Measurements from ENCODE around the gene FAM221A.
"Not testable (repeated sequence)": the region's sequence is repeated elsewhere in the genome, so short reads cannot be mapped to it uniquely, and the experiment has no call there.

Gene FAM221A

GRCh38 chr7:23679898-23680413 is at the start of gene FAM221A:
Gene FAM221A (plus strand): TSS chr7:23680199. CDS start chr7:23680219, 20 bp downstream.
- DNase-seq (ENCODE audit: low spot score): peak; percentile 80

- DNase-seq (ENCODE audit: low spot score): no peak
Observed at GRCh38 chr7:23633417-23633816, 46.6 kb upstream of the FAM221A start.

GRCh38 chr7:23645822-23646221 is 34.2 kb upstream of the FAM221A start:
- DNase-seq (ENCODE audit: low spot score): no peak

- no peak for DNase-seq (ENCODE audit: low spot score)
Observed at GRCh38 chr7:23653942-23654341, 26.1 kb upstream of the FAM221A start.

- no peak for DNase-seq (ENCODE audit: low spot score)
Observed at GRCh38 chr7:23654508-23654907, 25.5 kb upstream of the FAM221A start.

- DNase-seq (ENCODE audit: low spot score): no peak
Observed at GRCh38 chr7:23655433-23655832, 24.6 kb upstream of the FAM221A start.

GRCh38 chr7:23658831-23659427 is 21.1 kb upstream of the FAM221A start:
- DNase-seq (ENCODE audit: low spot score): no peak

GRCh38 chr7:23661385-23661784 is 18.6 kb upstream of the FAM221A start:
- no peak for DNase-seq (ENCODE audit: low spot score)

GRCh38 chr7:23662124-23662983 is 17.6 kb upstream of the FAM221A start:
- DNase-seq (ENCODE audit: low spot score): no peak

GRCh38 chr7:23662984-23663313 is 17.1 kb upstream of the FAM221A start:
- DNase-seq (ENCODE audit: low spot score): no peak

- DNase-seq (ENCODE audit: low spot score): no peak
Observed at GRCh38 chr7:23664122-23664521, 15.9 kb upstream of the FAM221A start.

- DNase-seq (ENCODE audit: low spot score): no peak
Observed at GRCh38 chr7:23672033-23672432, 8.0 kb upstream of the FAM221A start.

GRCh38 chr7:23680414-23681405 is 711 bp downstream of the FAM221A start:
- DNase-seq (ENCODE audit: low spot score): peak; percentile 35

- not testable (repeated sequence) for DNase-seq (ENCODE audit: low spot score)
Observed at GRCh38 chr7:23684041-23684440, 4.0 kb downstream of the FAM221A start.

- DNase-seq (ENCODE audit: low spot score): no peak
Observed at GRCh38 chr7:23685731-23686130, 5.7 kb downstream of the FAM221A start.

GRCh38 chr7:23687011-23687410 is 7.0 kb downstream of the FAM221A start:
- DNase-seq (ENCODE audit: low spot score): no peak

- DNase-seq (ENCODE audit: low spot score): no peak
Observed at GRCh38 chr7:23689165-23689564, 9.2 kb downstream of the FAM221A start.

- DNase-seq (ENCODE audit: low spot score): no peak
Observed at GRCh38 chr7:23691320-23691719, 11.3 kb downstream of the FAM221A start.

GRCh38 chr7:23693224-23693623 is 13.2 kb downstream of the FAM221A start:
- no peak for DNase-seq (ENCODE audit: low spot score)

- peak; percentile 65 for DNase-seq (ENCODE audit: low spot score)
Observed at GRCh38 chr7:23696916-23697441, 17.0 kb downstream of the FAM221A start.

- DNase-seq (ENCODE audit: low spot score): no peak
Observed at GRCh38 chr7:23698822-23699221, 18.8 kb downstream of the FAM221A start.

- no peak for DNase-seq (ENCODE audit: low spot score)
Observed at GRCh38 chr7:23700046-23700445, 20.0 kb downstream of the FAM221A start.
